GM12878 (cell line): Measurements from ENCODE around the gene TMEM127.
A peak's percentile ranks its signal among the peaks of the same experiment; 100 is the strongest.

Source experiments
- ASH2L ChIP-seq: fragments of 300-600, 200-600 bp; sonication (generic); IDR thresholded peaks from 2 replicates; pipeline ENCODE4 v1.6.1; 2017; ENCODE audit warnings: low read depth, mild to moderate bottlenecking, borderline replicate concordance
- ATF3 ChIP-seq: IDR thresholded peaks from 2 replicates; pipeline ENCODE4 v1.6.1; 2011; ENCODE audit warnings: low read depth, mild to moderate bottlenecking, low read length, moderate library complexity, borderline replicate concordance; ENCODE audit errors: extremely low read depth
- CTCF ChIP-seq, 3 experiments: IDR thresholded peaks in 2 of 3; conservative IDR thresholded peaks in 1 of 3; 2 replicates each; pipeline ENCODE4 v1.5.1; 2011; ENCODE audit warnings: low read depth in 3 of 3, low read length in 3 of 3, mild to moderate bottlenecking in 3 of 3, control low read depth in 2 of 3, moderate library complexity in 2 of 3, inconsistent platforms in 1 of 3, mixed read lengths in 1 of 3; ENCODE audit not compliant: control insufficient read depth in 2 of 3, insufficient read depth in 1 of 3; ENCODE audit errors: extremely low read depth in 1 of 3
- MAX ChIP-seq: IDR thresholded peaks from 2 replicates; pipeline ENCODE4 v1.6.1; 2012; ENCODE audit warnings: low read depth, low read length, improper control_type of control experiment
- NKRF ChIP-seq: fragments of 450-650 bp; conservative IDR thresholded peaks from 2 replicates; pipeline ENCODE4 v1.6.1; 2017; ENCODE audit warnings: mild to moderate bottlenecking, moderate library complexity
- NR2C2 ChIP-seq: IDR thresholded peaks from 2 replicates; pipeline ENCODE4 v1.6.1; 2011; ENCODE audit warnings: borderline replicate concordance, low read depth; ENCODE audit not compliant: control insufficient read depth, insufficient read length
- POLR2AphosphoS5 ChIP-seq: IDR thresholded peaks from 2 replicates; pipeline ENCODE4 v1.6.1; 2011; ENCODE audit warnings: mild to moderate bottlenecking, low read length, inconsistent platforms
- SPI1 ChIP-seq: IDR thresholded peaks from 2 replicates; pipeline ENCODE4 v1.6.1; 2011; ENCODE audit warnings: low read depth, mild to moderate bottlenecking, low read length, moderate library complexity, borderline replicate concordance; ENCODE audit not compliant: insufficient read depth

DNA sequence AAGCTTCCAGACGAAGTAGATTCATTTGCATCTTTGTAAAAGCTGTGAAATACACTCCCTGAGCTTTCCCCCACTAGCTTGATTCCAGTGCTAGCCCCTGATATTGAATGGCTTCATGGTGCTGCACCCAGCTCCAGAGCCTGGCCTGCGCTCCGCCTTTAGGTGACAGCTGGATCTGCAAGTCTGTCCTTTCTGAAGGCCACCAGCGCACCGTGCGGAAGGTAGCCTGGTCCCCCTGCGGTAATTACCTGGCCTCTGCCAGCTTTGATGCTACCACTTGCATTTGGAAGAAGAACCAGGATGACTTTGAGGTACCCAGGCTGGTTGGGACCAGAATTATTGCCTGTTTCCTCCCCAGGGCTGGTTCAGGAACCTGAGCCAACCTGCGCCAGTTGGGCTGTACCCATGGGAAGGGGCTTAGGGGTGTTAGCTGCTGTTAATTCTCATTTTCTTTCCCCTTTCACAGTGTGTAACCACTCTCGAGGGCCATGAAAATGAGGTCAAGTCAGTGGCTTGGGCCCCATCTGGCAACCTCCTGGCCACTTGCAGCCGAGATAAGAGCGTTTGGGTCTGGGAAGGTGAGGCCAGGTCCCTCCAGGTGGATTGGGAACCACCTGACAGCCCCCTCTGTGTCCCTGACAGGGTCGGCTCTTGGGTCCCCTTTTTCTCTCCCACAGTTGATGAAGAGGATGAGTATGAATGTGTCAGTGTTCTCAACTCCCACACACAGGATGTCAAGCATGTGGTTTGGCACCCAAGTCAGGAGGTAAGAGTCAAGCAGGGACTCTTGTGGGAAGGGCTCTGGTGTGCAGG, 1.6 kb upstream of the TMEM127 start:
- TF ChIP-seq NKRF (no peak), ASH2L (no peak), SPI1 (no peak), POLR2AphosphoS5 (no peak), CTCF (IDR thresholded peaks at IDR 0.05 in 2 of 3, conservative IDR thresholded peaks at IDR 0.05 in 1 of 3; ENCODE audit: control insufficient read depth in 2 of 3, extremely low read depth in 1 of 3, insufficient read depth in 1 of 3, low read depth in 3 of 3, low read length in 3 of 3) (peak; percentile 42 to 63 (median 54)), MAX (no peak), NR2C2 (no peak), ATF3 (no peak)
